Activated CD4-positive, alpha-beta T cell treated with anti-CD3 and anti-CD28 coated beads for 1 hour (primary cell): ENCODE results near the gene OR52L1.
"Not testable (repeated sequence)": the region's sequence is repeated elsewhere in the genome, so short reads cannot be mapped to it uniquely, and the experiment has no call there.

Experiments
- DNase-seq: peaks from one replicate; pipeline ENCODE4 v3.0.0-alpha.2; 2020

OR52L1 gene

DNA sequence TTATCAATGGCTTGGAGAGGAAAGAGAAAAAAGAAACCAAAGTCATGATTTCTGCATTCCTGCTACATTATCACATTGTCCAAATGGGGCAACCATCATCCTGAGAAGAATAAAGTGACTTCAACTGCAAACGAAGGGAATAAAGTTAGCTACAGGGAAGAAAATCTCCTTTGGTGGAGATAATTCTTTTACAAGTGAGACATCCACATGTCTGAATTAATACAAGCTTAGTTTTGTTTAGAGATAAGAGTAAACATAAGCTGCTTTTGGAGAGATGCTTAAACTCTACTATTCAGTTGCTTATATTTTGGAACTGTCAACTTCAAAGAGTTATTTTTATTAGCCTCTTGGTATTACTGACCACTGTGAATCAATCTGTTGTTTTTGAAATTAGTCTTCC, at the start of gene OR52L1:
OR52L1 (minus strand) TSS at position 101 of the 400 bp plus-strand sequence; CDS start at position 46, 55 bp downstream.
- DNase-seq: no peak

DNA sequence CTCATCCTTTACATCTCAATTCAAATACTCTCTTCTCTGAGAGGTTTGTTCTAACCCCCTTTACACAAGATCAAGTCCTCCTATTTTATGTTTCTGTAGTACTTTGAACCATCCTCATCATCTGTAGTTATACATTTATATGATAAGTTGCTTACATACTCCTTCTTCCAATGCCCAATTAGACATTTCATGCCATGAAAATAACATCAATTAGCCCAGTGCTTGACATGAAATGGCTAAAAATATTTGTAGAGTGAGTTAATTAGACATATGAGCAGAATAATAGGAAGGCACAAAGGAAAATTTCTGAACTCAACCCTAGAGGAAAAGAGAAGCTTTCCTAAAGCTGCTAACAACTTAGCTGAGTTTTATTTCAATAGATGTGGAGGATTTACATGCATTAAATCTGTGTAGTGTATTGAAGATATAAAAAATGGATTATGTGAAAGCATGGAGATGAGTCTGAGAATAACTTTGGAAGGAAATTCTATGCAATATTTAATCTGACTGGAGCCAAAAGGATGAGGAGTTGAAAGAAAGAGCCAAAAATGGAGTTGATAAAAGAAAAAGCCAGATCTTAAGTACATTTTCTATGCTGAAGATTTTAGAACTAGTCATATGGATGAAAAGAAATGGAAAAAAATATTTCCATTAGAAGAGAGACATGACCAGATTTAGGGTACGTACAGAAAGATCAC, 44.1 kb upstream of the OR52L1 start, which contains the start of gene OR56A1:
OR56A1 (minus strand) TSS at position 51 of the 698 bp plus-strand sequence. CDS start 3,066 bp downstream, outside the sequence.
- no peak for DNase-seq

DNA sequence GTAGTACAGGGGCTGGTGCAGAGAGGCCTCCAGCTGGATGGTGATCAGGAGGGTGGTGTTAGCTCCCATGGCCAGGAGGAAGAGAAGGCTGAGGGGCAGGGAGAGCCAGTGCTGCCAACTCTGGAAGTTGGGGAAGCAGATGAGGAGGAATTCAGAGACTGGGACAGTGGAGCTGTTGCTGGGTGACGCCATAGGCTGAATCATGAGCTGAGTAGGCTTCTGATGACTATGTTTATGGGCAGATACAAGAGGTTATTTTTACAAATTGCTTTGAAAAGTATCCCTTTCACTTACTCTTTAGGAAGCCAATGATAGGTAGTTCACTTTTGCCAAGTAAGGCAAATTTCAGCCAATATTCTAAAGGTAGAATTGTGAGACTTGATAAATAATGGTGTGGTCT, 40.7 kb upstream of the OR52L1 start:
- DNase-seq: no peak

DNA sequence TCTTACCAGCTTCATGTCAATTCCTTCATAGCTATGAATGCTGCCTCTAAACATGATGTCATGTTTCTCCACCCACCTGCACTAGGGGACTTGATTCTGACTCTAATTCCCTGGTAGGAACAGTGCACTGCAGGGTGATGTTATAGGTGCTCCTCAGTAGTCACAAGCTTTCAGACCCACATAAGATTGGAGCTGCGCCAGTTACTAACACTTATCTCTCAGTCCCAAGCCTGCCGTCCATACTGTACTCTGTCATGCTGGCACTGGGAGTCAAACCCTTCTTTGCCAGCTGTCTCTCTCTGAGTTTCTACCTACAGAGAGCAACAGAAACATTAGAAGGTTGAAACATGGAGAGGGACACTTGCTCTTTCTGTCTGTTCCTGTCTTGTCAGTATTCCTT, 38.3 kb upstream of the OR52L1 start:
- no peak for DNase-seq

DNA sequence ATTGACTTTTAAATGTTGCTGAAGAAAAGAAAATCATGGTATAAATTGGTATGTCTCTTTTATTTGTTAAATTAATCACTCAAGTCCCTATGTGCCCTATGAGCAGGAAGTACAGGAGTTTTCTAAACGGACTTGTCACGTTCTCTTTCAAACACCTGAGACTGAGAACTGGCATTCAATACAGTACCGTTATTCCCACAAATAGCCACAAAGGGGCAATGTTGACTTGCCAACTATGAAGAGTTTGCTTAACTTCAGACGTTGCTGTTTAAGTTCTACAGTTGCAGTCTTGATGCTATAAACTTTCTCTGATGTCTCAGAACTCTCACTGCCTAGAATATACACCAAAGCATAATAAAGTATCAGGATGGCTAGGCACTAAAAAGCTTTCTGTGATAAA, 36.2 kb upstream of the OR52L1 start:
- no peak for DNase-seq

DNA sequence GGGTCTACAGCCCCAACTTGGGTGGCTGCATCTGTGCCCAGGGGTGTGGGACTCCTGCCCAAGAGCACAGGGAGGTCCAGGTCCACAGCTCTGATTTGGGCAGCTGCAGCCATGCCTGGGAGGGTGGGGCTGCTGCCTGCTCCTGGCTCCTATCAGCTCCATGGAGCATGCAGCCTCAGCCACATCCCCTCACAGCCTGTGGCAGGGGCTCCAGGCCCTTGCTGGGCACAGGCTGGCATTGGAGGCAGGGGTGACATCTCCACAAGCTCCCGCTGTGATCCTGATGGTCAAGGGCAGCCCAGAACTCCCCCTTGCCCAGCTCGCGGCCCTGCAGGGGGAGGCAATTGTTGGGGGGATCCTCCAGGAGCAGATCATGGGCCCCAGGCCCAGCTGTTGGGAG, 26.3 kb upstream of the OR52L1 start:
- DNase-seq: no peak

DNA sequence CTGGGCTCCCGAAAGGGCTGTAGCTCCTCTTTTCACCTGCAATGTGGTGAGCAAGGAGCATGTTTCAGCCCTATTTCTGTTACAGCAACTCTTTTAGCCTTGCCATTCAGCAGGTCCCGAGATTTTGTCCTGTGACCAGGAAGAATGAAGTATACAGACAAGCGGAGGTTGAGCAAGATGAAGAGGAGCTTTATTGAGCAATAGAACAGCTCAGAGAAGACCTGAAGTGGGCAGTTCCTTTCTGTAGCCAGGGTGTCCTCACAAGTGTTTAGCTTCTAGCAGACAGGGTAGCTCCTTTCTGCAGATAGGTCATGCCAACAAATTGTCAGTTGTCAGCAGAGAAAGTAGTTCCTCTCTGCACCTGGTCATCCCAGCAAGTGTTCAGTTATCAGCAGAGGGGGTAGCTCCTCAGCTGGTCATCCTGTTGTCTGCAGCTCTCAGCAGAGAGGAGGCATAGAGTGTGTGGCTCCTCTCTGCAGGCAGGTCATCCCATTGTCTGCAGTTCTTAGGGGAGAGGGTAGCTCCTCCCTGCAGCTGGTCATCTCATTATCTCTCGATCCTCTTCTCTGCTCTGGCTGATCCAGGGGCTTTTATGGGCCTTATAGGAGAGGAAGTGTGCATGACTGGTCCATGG, 25.4 kb upstream of the OR52L1 start:
- no peak for DNase-seq

DNA sequence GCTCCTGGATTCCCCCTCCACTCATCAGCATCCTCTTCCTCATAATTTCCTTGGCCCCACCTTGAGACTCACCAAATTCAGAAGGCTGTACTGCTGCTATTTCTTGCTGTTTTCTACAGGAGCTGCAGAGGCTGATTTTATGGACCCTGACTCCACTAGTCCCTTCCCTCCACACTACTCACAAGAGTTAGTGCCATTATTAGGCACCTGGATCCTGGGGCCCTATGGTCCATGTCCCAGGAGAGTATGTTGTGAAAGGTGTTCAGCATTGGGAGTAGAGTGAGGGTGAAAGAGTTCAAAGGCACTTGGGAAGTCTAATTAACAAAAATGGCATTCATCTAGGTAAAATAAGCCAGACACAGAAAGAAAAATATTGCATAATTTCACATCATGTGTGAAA, 20.1 kb upstream of the OR52L1 start, which contains the start of gene OR56A4:
OR56A4 (minus strand) TSS at position 101 of the 400 bp plus-strand sequence. CDS start 3,954 bp downstream, outside the sequence.
- no peak for DNase-seq

DNA sequence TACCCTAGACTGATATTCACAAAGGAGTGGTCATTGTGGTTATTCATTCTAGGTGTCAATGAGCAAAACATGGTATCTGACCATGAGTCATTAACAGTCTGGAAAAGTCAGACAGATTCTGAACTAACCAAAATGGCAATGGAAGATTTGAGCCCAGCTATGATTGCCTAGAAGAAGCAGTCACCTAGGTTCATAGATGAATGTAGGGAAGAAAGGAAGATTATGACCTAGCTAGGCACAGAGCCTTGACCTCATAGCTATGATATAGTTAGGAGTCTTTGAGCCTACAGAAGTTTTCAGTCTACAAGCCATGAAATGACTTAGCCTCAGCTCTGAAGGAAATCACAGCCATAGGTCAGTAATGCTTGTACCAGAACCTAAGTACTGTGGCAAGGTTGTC, 19.6 kb upstream of the OR52L1 start:
- no peak for DNase-seq

DNA sequence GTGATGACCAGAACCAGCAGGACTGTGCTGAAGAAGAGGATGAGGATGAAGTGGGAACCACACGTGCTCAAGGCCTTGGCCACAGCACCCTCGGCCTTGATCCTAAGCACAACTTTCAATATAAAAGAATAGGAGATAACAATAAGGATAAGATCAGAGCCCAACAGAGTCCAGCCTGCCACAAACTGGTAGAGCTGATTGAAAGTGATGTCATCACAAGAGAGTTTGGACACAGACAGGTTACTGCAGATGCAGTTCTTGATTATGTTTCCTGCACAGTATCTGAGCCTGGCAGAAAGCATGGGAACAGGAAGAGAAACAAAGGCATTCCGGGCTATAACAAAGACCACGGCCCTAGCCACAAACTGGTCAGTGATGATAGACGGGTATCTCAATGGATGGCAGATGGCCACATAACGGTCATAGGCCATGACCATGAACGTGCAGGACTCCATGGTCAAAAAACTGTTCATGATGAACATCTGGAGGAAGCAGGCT, 15.5 kb upstream of the OR52L1 start:
- DNase-seq: no peak

DNA sequence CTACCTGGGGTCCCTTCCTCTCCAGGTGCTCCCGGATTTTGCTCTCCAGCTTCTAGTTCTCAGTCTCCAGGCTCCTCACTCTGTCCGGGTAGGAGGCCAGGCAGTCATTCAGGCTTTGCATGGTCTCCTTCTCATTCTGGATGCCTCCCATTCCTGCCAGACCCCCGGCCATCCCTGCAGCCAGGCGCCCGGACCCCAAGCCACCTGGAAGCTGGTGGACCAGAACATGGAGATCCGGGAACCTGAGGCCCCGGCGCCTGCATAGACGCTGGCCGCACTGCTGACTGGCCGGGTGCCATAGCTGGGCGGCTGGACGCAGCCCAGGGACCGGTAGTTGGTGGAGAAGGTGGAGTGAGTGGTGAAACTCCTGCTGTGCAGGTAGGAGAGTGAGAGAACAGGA, 8.0 kb upstream of the OR52L1 start:
- no peak for DNase-seq

DNA sequence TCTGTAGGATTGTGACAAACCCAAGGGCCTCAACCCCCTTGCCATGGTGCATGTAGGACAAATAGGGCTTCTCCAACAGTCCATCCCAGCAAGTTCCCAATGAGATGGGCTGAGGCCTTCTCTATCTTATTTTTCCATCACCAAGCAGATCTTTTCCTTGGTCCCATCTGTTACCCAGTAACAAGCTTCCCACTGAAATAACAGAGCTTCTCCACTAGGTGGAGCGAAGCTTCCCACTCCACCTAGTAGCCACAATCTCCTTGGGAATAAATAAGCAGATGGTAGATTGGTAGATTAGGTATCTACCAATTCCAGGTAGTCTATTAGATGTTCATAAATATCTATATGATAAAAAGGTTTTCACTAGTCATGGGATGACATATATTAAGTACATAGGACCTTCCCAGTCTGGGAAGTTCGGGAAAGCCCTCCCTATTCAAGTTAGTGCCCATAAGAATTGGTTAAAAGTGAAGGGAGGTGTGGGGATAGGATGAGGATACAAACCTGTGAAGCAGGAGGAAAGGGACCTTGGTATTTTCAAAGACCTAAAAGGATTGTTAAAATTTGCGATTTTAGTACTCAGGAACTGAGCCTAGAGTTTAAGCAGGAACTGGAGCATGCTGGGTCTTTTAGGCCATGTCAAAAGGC, 5.9 kb upstream of the OR52L1 start:
- DNase-seq: no peak

DNA sequence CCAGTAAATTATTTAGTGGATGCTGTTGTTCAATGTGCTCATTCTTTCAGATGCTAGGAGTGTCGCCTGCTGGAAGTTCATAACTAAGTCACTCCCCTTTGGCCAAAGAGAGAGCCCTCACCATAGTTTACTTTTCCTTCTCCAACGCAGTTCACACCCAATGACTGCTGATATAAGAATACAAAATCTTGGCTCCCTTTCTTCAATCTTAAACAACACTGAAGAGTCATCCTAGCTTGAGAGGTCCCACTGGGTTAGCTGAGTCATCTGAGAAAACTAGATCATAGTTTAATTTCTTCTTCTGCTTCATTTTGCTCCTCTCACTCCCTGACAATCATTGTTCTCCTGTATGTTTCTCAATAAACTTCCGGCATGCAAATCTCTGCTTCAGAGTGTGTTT, 5.4 kb upstream of the OR52L1 start:
- no peak for DNase-seq

DNA sequence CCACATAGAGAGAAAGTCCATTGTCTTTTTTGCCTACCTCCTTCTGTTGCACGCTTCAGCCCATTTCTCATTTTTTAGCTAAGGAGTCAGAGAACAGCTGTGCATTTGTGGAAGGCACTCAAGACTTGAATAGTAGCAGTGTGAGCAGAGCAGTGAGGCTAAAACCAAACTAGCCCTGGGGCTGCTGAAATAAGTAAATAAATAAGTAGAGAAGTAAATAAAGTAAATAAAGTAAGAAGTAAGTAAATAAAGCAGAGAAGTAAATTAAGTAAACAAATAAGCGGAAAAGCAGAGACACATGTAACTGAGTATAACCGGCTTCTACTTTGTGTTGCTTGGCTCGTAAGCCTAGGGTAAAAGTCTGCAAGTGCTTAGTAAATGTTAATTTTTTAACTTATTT, 2.4 kb upstream of the OR52L1 start:
- DNase-seq: no peak

DNA sequence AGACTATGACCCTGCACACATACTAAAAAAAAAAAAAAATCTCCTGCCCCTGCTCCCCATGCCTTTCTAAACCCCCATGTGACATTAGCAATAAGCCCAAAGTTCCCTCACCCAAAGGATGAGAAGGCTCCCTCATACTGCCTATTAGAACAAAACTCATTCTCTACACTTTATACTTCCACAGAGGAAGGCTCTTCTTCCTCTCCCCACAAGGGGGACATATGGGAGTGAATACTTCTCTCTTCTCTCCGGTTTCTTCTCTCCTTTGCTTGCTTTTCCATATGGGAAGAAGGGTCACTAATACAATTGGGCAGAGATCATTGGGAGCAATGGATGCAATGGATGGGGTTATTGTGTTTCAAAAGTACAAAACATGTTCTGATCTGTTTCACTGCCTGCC, 3.3 kb downstream of the OR52L1 start:
- no peak for DNase-seq

DNA sequence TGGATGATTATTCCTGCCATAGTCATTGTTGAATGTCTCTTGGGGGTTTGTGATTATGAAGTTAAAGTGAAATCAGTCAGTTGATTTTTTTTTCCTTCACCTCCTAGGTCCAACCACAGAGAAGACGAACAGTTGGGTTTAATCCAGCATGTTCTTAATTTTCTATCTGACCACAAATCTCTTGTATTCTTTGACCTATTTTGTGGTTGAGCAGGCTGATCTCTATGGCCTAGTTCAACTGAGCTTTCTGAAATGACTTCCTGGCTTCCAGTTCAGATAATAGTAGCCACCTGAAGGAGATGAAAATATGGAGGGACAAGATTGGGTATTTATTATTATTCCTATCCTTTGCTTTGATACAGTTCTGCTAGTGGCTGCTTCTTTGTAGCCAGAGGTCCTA, 13.3 kb downstream of the OR52L1 start:
- no peak for DNase-seq

DNA sequence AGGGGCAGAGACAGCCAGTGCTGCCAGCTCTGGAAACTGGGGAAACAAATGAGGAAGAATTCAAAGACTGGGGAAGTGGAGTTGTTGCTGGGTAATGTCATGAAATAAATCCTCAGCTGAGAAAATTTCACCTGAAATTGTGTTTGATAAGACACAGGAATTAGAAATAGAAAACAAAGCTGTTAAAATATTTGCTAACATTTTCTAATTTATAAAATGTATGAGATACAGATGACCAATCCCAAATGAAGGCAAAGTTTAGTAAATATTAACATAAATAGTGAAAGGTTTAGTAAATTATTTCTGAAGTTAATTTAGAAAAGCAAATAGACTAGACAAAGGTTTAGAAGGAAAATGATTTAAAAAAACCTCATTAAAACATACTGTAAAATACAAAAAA, 18.4 kb downstream of the OR52L1 start, which contains the start of gene OR56A5:
OR56A5 (minus strand) TSS at position 101 of the 400 bp plus-strand sequence; CDS start at position 101, 0 bp downstream.
- no peak for DNase-seq

DNA sequence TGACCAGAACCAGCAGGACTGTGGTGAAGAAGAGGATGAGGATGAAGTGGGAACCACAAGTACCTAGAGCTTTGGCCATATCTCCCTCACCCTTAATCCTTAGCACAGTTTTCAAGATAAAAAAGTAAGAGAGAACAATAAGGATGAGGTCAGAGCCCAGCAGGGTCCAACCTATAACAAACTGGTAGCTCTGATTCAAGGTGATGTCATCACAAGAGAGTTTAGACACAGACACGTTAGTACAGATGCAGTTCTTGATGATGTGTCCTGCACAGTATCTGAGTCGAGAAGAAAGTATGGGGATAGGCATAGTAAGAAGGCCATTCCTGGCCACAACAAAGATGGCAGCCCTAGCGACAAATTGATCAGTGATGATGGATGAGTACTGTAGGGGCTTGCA, 19.1 kb downstream of the OR52L1 start:
- no peak for DNase-seq

DNA sequence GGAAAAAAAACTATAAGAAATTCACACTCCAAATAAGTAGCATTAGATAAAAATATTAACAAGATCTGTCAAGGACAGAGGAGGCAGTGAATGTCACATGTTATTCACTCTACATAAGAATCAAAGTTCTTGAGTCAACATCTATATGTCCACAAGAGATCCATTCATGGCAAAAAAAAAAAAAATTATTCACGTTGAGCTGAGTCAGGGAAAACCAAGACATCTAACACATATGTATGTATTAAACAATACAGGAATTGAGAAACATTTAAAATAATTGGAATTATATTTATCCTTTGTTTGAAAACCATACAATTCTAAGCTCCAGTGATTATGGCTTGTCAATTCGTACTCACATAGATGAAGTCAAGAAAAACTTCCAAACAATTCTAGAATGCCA, 19.8 kb downstream of the OR52L1 start:
- no peak for DNase-seq

DNA sequence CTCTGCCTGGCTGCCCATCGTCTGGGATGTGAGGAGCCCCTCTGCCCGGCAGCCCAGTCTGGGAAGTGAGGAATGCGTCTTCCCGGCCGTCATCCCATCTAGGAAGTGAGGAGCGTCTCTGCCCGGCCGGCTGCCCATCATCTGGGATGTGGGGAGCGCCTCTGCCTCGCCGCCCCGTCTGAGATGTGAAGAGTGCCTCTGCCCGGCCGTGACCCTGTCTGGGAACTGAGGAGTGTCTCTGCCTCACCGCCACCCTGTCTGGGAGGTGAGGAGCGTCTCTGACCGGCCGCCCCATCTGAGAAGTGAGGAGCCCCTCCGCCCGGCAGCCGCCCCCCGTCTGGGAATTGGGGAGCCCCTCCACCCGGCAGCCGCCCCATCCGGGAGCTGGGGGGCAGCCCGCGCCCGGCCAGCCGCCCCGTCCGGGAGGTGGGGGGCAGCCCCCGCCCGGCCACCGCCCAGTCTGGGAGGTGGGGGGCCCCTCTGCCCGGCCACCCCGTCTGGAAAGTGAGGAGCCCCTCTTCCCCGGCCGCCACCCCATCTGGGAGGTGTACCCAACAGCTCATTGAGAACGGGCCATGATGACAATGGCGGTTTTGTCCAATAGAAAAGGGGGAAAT, 26.0 kb downstream of the OR52L1 start:
- DNase-seq: not testable (repeated sequence)

DNA sequence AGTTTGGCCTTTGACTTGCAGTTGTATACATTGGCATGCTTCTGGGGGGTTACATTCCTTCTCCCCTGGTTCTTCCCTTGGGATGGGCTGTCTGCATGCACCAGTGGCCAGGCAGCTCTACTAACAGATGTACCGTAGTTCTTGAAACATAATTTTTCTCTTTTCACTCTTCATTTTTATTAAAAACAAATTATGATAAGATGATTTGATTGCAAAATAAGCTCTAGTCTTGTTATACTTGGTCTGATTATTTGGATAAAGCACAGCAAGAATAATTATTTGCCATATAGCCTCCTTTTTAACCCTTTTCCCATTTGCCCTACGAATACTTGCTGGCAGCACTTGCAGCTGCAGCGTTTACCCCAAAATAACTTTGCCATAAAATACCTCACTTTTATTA, 31.2 kb downstream of the OR52L1 start:
- DNase-seq: no peak

DNA sequence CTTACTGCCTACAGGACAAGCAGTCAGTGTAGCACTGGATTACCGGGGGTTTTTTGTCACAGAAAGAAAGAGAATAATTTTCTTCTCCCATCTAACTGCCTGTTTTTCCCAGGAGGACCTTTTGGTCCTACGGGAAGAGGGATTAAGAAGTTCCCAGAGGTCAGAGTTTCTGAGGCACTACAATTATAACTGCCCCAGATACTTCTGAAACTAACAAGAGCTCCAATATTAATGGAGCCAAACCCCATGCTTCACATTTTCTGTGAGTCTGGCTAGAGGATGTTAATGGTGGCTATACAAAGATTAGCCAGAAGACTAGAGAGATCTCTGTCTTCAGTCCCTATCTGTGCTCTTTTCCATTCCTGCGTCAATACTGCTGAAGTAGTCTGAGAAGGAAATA, 44.8 kb downstream of the OR52L1 start, which contains the start of gene OR56A3:
OR56A3 (plus strand) TSS at position 301 of the 400 bp plus-strand sequence. CDS start 5,096 bp downstream, outside the sequence.
- no peak for DNase-seq

DNA sequence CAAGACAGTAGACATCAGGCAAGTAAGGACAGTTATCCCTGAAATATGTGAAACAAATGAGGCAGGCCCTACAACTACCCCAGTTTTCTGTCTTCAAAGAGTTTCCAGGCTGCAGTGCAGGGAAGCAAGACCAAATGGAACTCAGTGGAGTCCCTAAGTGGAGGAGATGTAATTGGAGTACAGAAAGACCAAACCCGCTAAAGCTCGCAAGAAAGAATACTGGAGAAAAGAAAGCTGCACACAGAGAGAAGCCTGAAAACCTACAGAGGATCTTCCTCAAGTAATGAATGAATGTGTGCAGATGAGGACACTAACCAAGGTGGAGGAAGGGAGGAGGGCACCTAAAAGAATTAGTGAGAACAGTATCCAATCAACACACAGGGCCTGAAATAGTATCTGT, 46.0 kb downstream of the OR52L1 start:
- DNase-seq: no peak
